Mesenchymal stem cell (in vitro differentiated cells and primary cell): ENCODE measurements around the gene CNTNAP2.

Experiments
- DNase-seq: peaks from one replicate; pipeline ENCODE4 v3.0.0-alpha.2; 2013
- H2AFZ ChIP-seq: one replicate; pipeline ENCODE4 v1.6.1; 2013; ENCODE audit warnings: low read depth, mild to moderate bottlenecking, control low read depth, inconsistent platforms, low read length, moderate library complexity
- H2AK5ac ChIP-seq: 2 replicates; pipeline ENCODE4 v1.6.1; 2013; ENCODE audit warnings: low read length, moderate library complexity, mild to moderate bottlenecking, inconsistent platforms; ENCODE audit not compliant: severe bottlenecking
- H2BK120ac ChIP-seq: one replicate; pipeline ENCODE4 v1.6.1; 2013; ENCODE audit warnings: low read depth, mild to moderate bottlenecking, inconsistent platforms, low read length, moderate library complexity
- H2BK12ac ChIP-seq, 2 experiments: one replicate each; pipeline ENCODE4 v1.6.1; 2013; ENCODE audit warnings: inconsistent platforms in 2 of 2, low read length in 2 of 2, mild to moderate bottlenecking in 2 of 2, moderate library complexity in 2 of 2, control low read depth in 1 of 2
- H2BK15ac ChIP-seq: one replicate; pipeline ENCODE4 v1.6.1; 2013; ENCODE audit warnings: mild to moderate bottlenecking, low read depth, inconsistent platforms; ENCODE audit not compliant: poor library complexity, severe bottlenecking
- H2BK5ac ChIP-seq: 2 replicates; pipeline ENCODE4 v1.6.1; 2013; ENCODE audit warnings: low read depth, mild to moderate bottlenecking, low read length, control low read depth, inconsistent platforms; ENCODE audit not compliant: poor library complexity, severe bottlenecking
- H3K14ac ChIP-seq, 2 experiments: one replicate each; pipeline ENCODE4 v1.6.1; 2013; ENCODE audit warnings: inconsistent platforms in 2 of 2, low read length in 2 of 2, control low read depth in 1 of 2, mild to moderate bottlenecking in 1 of 2, moderate library complexity in 1 of 2
- H3K18ac ChIP-seq, 2 experiments: one replicate each; pipeline ENCODE4 v1.6.1; 2013; ENCODE audit warnings: inconsistent platforms in 2 of 2, low read length in 2 of 2, control low read depth in 1 of 2, low read depth in 1 of 2, mild to moderate bottlenecking in 1 of 2
- H3K23ac ChIP-seq, 2 experiments: one replicate each; pipeline ENCODE4 v1.6.1; 2013; ENCODE audit warnings: inconsistent platforms in 2 of 2, low read length in 2 of 2, mild to moderate bottlenecking in 2 of 2, moderate library complexity in 2 of 2, control low read depth in 1 of 2
- H3K27ac ChIP-seq: 2 replicates; pipeline ENCODE4 v1.5.1; 2013; ENCODE audit warnings: mild to moderate bottlenecking, moderate library complexity, low read length, control low read depth, inconsistent platforms; ENCODE audit not compliant: poor library complexity, severe bottlenecking
- H3K27me3 ChIP-seq, 2 experiments: 2 replicates each; pipeline versions ENCODE4 v1.6.1 to v1.7.0; 2013; ENCODE audit warnings: low read length in 2 of 2, mild to moderate bottlenecking in 2 of 2, moderate library complexity in 2 of 2, control low read depth in 1 of 2, inconsistent platforms in 1 of 2; ENCODE audit not compliant: control insufficient read depth in 1 of 2, insufficient read depth in 1 of 2
- H3K36me3 ChIP-seq, 2 experiments: 2 replicates each; pipeline versions ENCODE4 v1.6.1 to v1.7.0; 2013; ENCODE audit warnings: low read length in 2 of 2, control low read depth in 1 of 2, inconsistent platforms in 1 of 2, low read depth in 1 of 2, mild to moderate bottlenecking in 1 of 2; ENCODE audit not compliant: insufficient read depth in 2 of 2, control insufficient read depth in 1 of 2
- H3K4ac ChIP-seq, 2 experiments: one replicate each; pipeline ENCODE4 v1.6.1; 2013; ENCODE audit warnings: inconsistent platforms in 2 of 2, low read length in 2 of 2, mild to moderate bottlenecking in 2 of 2, moderate library complexity in 2 of 2, control low read depth in 1 of 2, low read depth in 1 of 2
- H3K4me1 ChIP-seq: 2 replicates; pipeline ENCODE4 v1.6.1; 2013; ENCODE audit warnings: low read depth, low read length, control low read depth; ENCODE audit not compliant: control insufficient read depth, insufficient read depth
- H3K4me2 ChIP-seq: 2 replicates; pipeline ENCODE4 v1.6.1; 2013; ENCODE audit warnings: low read length, mild to moderate bottlenecking, inconsistent platforms; ENCODE audit not compliant: poor library complexity, severe bottlenecking
- H3K4me3 ChIP-seq, 2 experiments: 2 replicates each; pipeline versions ENCODE4 v1.5.1 to v1.7.0; 2013; ENCODE audit warnings: low read length in 2 of 2, mild to moderate bottlenecking in 2 of 2, control low read depth in 1 of 2, low read depth in 1 of 2; ENCODE audit not compliant: insufficient read depth in 1 of 2
- H3K79me1 ChIP-seq: replicated peaks from 2 replicates; pipeline ENCODE4 v1.6.1; 2013; ENCODE audit warnings: mild to moderate bottlenecking, control low read depth, low read length, inconsistent platforms; ENCODE audit not compliant: poor library complexity, severe bottlenecking
- H3K9ac ChIP-seq: 2 replicates; pipeline ENCODE4 v1.7.0; 2013; ENCODE audit warnings: mild to moderate bottlenecking, low read length, moderate library complexity
- H3K9me3 ChIP-seq: 2 replicates; pipeline ENCODE4 v1.7.0; 2013; ENCODE audit warnings: mild to moderate bottlenecking, low read length; ENCODE audit not compliant: control insufficient read depth
- H4K8ac ChIP-seq: one replicate; pipeline ENCODE4 v1.6.1; 2013; ENCODE audit warnings: inconsistent platforms, mild to moderate bottlenecking, low read length, moderate library complexity
- H4K91ac ChIP-seq: one replicate; pipeline ENCODE4 v1.6.1; 2013; ENCODE audit warnings: mild to moderate bottlenecking, low read length, inconsistent platforms
- WGBS: methylation state at CpG from one replicate; pipeline ENCODE4 v1.1.7; 2013; ENCODE audit warnings: mixed read lengths; 5-methylcytosine and 5-hydroxymethylcytosine counted together

Gene CNTNAP2

DNA sequence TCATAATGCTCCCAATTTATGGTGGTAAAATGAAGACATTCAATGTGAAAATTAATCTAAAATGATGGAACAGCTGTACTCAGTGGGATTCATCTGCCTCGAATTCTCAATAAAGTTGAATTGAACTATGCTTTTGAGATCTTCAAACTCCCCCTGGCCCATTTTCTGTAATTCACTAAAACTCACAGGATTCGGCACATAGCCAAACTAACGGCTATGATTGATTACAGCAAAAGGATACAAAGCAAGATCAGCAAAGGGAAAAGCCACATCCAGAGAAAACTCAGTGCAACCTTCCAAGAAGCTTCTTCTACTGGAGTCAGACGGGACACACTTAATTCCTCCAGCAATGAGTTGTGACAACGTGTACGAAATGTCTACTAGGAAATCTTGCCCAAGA, 307.5 kb downstream of the CNTNAP2 start:
- Histone ChIP-seq H3K27me3 (no peaks in the 10 kb centered on the region), H3K9ac (no peak overlapping the region), H3K27ac (no peak overlapping the region), H3K23ac (no peak overlapping the region), H2AFZ (no peak overlapping the region), H3K14ac (no peak overlapping the region), H3K36me3 (no peaks in the 10 kb centered on the region), H3K18ac (no peak overlapping the region), H4K91ac (no peak overlapping the region), H3K4ac (no peak overlapping the region), H2BK15ac (no peak overlapping the region), H3K4me2 (no peak overlapping the region), H4K8ac (no peak overlapping the region), H3K4me1 (no peaks in the 10 kb centered on the region), H2BK120ac (no peak overlapping the region), H3K4me3 (no peak overlapping the region), H2AK5ac (no peak overlapping the region), H2BK5ac (no peak overlapping the region), H3K9me3 (peaks cover 15% of the 10 kb centered on the region), H2BK12ac (no peak overlapping the region), H3K79me1 (no peaks in the 10 kb centered on the region)
- DNase-seq, result no peak
- WGBS, result 74% methylated on average over 6 of the region's 6 CpGs

DNA sequence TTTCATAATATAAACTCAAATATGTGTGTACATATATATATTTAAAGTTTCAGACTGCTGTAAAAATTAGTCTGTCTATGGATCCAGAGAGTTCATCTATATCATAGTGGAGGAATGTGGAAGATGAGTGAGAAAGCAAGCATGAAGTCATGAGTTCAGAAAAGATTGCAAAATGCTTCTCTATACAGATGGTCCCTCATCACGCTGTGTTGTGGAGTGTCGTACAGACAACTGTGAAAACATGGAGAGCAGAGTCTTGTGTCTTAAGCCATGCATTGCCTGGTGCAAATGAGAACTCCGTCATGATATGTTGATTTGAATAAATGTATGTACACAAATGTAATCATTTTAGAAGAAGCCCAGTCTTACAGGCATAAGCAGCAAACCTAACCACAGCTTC, 316.9 kb downstream of the CNTNAP2 start:
- H3K4me3 ChIP-seq, result no peak overlapping the region
- H3K4me2 ChIP-seq, result no peak overlapping the region
- H3K23ac ChIP-seq, result no peak overlapping the region
- no peaks in the 10 kb centered on the region for H3K4me1 ChIP-seq
- H3K9ac ChIP-seq, result no peak overlapping the region
- H3K14ac ChIP-seq, result no peak overlapping the region
- no peak for DNase-seq
- no peaks in the 10 kb centered on the region for H3K79me1 ChIP-seq
- H3K27me3 ChIP-seq, result no peaks in the 10 kb centered on the region
- H2AK5ac ChIP-seq, result no peak overlapping the region
- H2BK15ac ChIP-seq, result no peak overlapping the region
- no peak overlapping the region for H3K18ac ChIP-seq
- no peaks in the 10 kb centered on the region for H3K36me3 ChIP-seq
- H4K8ac ChIP-seq, result no peak overlapping the region
- H3K9me3 ChIP-seq, result peaks cover 16% of the 10 kb centered on the region
- no peak overlapping the region for H3K4ac ChIP-seq
- no peak overlapping the region for H2BK12ac ChIP-seq
- no peak overlapping the region for H2BK5ac ChIP-seq
- 91% methylated on average over 2 of the region's 3 CpGs for WGBS
- no peak overlapping the region for H3K27ac ChIP-seq
- H4K91ac ChIP-seq, result no peak overlapping the region
- no peak overlapping the region for H2AFZ ChIP-seq
- H2BK120ac ChIP-seq, result no peak overlapping the region

DNA sequence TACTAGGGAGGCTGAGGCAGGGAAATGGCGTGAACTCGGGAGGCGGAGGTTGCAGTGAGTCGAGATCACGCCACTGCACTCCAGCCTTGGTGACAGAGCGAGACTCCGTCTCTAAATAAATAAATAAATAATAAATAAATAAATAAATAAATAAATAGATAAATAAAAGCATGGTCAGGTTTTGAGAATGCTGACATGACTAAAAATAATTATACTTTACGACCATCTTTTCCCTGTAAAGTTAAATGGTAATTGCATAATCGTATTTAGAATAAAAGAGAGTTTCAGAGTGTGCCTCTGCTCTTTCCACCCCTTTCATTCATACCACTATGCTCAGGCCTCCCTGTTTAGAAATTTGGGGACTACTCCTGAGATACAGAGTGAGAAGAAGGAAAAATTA, 326.5 kb downstream of the CNTNAP2 start:
- Histone ChIP-seq H3K18ac (no peak overlapping the region), H3K27ac (no peak overlapping the region), H4K91ac (no peak overlapping the region), H3K79me1 (no peaks in the 10 kb centered on the region), H2AK5ac (no peak overlapping the region), H3K9me3 (peaks cover 9% of the 10 kb centered on the region), H3K14ac (no peak overlapping the region), H3K36me3 (no peaks in the 10 kb centered on the region), H3K4me3 (no peak overlapping the region), H2BK5ac (no peak overlapping the region), H3K27me3 (no peaks in the 10 kb centered on the region), H2BK15ac (no peak overlapping the region), H3K4me1 (no peaks in the 10 kb centered on the region), H3K23ac (no peak overlapping the region), H2AFZ (no peak overlapping the region), H3K4me2 (no peak overlapping the region), H2BK120ac (no peak overlapping the region), H3K9ac (no peak overlapping the region), H3K4ac (no peak overlapping the region), H4K8ac (no peak overlapping the region), H2BK12ac (no peak overlapping the region)
- DNase-seq, result no peak
- WGBS, result no CpG with 5 or more reads among the region's 9 CpGs

DNA sequence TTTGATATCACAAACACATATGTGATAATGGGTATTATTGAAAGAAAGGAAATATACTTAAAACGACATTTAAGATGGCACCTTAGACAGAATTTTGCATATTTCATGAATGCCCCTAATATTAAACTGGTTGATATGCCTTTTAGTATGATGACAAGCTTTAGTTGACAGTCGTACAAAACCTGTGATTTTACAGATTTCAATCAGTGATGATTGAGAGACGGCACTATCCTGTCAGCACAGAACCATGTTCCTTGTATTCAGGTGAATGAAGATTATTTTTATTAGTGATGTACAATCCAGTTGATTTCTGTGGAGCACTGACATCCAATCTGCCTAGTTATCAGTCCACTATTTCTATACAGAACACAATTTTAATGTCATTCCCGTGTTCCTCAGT, 333.0 kb downstream of the CNTNAP2 start:
- H3K18ac ChIP-seq, result no peak overlapping the region
- H2AK5ac ChIP-seq, result no peak overlapping the region
- no peak overlapping the region for H3K4me3 ChIP-seq
- H2BK120ac ChIP-seq, result no peak overlapping the region
- no peaks in the 10 kb centered on the region for H3K27me3 ChIP-seq
- no peak overlapping the region for H2BK15ac ChIP-seq
- no peaks in the 10 kb centered on the region for H3K4me1 ChIP-seq
- H2BK5ac ChIP-seq, result no peak overlapping the region
- H3K36me3 ChIP-seq, result no peaks in the 10 kb centered on the region
- H3K4ac ChIP-seq, result no peak overlapping the region
- DNase-seq, result no peak
- no peaks in the 10 kb centered on the region for H3K79me1 ChIP-seq
- H2BK12ac ChIP-seq, result no peak overlapping the region
- no peak overlapping the region for H3K23ac ChIP-seq
- H4K91ac ChIP-seq, result no peak overlapping the region
- no peak overlapping the region for H3K27ac ChIP-seq
- H3K9ac ChIP-seq, result no peak overlapping the region
- H3K9me3 ChIP-seq, result peaks cover 15% of the 10 kb centered on the region
- H3K4me2 ChIP-seq, result no peak overlapping the region
- H2AFZ ChIP-seq, result no peak overlapping the region
- H4K8ac ChIP-seq, result no peak overlapping the region
- H3K14ac ChIP-seq, result no peak overlapping the region
- 85% methylated on average over 4 of the region's 4 CpGs for WGBS
